Left ventricle myocardium inferior (tissue), 1 donor: ENCODE results near the gene GCNT2. TPM values are rescaled to one million over a fixed set of nuclear protein-coding genes. Genes with fewer than 3 reads are reported as not detected.

Experiments
- DNase-seq: peaks from one replicate; pipeline ENCODE4 v3.0.0-alpha.2; 2020
- H3K27ac ChIP-seq: fragments of 200-600 bp; replicated peaks from 2 replicates; pipeline ENCODE4 v1.8.0; 2021
- H3K27me3 ChIP-seq: fragments of 200-600 bp; 2 replicates; pipeline ENCODE4 v1.8.0; 2021; ENCODE audit warnings: low read depth
- H3K36me3 ChIP-seq: fragments of 200-600 bp; 2 replicates; pipeline ENCODE4 v1.8.0; 2021
- H3K4me1 ChIP-seq: fragments of 200-600 bp; 2 replicates; pipeline ENCODE4 v1.8.0; 2021
- H3K4me3 ChIP-seq: fragments of 200-600 bp; 2 replicates; pipeline ENCODE4 v1.8.0; 2021; ENCODE audit warnings: mild to moderate bottlenecking, moderate library complexity
- H3K9me3 ChIP-seq: fragments of 200-600 bp; replicated peaks from 2 replicates; pipeline ENCODE4 v1.8.0; 2021
- CTCF ChIP-seq: fragments of 200-600 bp; IDR thresholded peaks from 2 replicates; pipeline ENCODE4 v1.8.0; 2021; ENCODE audit warnings: antibody characterized with exemption, mild to moderate bottlenecking, borderline replicate concordance
- intact Hi-C: fragments of 100-400 bp; cut with micrococcal nuclease; formaldehyde crosslinking; loops from one replicate; pipeline ENCODE4 v1.11.0; 2022
- total RNA-seq: library from RNA; stranded (reverse); fragmentation: NEBNext Ultra II Directional; extraction: Animal tissue kit (Norgen Biotek cat#: 25700); gene quantifications from one replicate; pipeline ENCODE4 v1.2.1, GENCODE V29; 2021
- donor health status: DM: no; HTN: yes; CAD: no; lungs with severe emphysema.

GCNT2 gene
- total RNA-seq, 1 donor from 2014 or later, result 49.0 TPM

- no peak for DNase-seq
- Histone ChIP-seq H3K27me3 (peaks cover 16% of the 10 kb centered on the region), H3K36me3 (no peaks in the 10 kb centered on the region), H3K9me3 (no peaks in the 10 kb centered on the region), H3K27ac (peak overlapping the region; percentile 79), H3K4me3 (peak overlapping the region; percentile 65), H3K4me1 (peaks cover 22% of the 10 kb centered on the region)
- intact Hi-C loops, result no loop called here
- no peak for TF ChIP-seq CTCF
These were observed 68.2 kb downstream of the GCNT2 start for GRCh38 chr6:10589429-10589727.

GRCh38 chr6:10589983-10590382, 68.8 kb downstream of the GCNT2 start:
- no peak for TF ChIP-seq CTCF
- Histone ChIP-seq H3K4me3 (no peak overlapping the region), H3K27me3 (peaks cover 16% of the 10 kb centered on the region), H3K9me3 (no peaks in the 10 kb centered on the region), H3K4me1 (peaks cover 18% of the 10 kb centered on the region), H3K27ac (peak overlapping the region; percentile 79), H3K36me3 (no peaks in the 10 kb centered on the region)
- DNase-seq, result no peak
- intact Hi-C loops, result no loop called here

- no peak for DNase-seq
- TF ChIP-seq CTCF, result no peak
- Histone ChIP-seq H3K27ac (peak overlapping the region; percentile 12), H3K4me1 (peaks cover 19% of the 10 kb centered on the region), H3K9me3 (no peaks in the 10 kb centered on the region), H3K36me3 (no peaks in the 10 kb centered on the region), H3K27me3 (peaks cover 7% of the 10 kb centered on the region), H3K4me3 (no peak overlapping the region)
- intact Hi-C loops, result no loop called here
These were observed 70.4 kb downstream of the GCNT2 start for GRCh38 chr6:10591422-10592160.

- Histone ChIP-seq H3K27ac (no peak overlapping the region), H3K4me1 (peaks cover 46% of the 10 kb centered on the region), H3K4me3 (no peak overlapping the region), H3K9me3 (no peaks in the 10 kb centered on the region), H3K36me3 (no peaks in the 10 kb centered on the region), H3K27me3 (no peaks in the 10 kb centered on the region)
- no peak for TF ChIP-seq CTCF
- DNase-seq, result no peak
- intact Hi-C loops, result no loop called here
These were observed 74.8 kb downstream of the GCNT2 start for GRCh38 chr6:10595731-10596664.

- Histone ChIP-seq H3K27me3 (no peaks in the 10 kb centered on the region), H3K9me3 (no peaks in the 10 kb centered on the region), H3K4me1 (peaks cover 40% of the 10 kb centered on the region), H3K27ac (peak overlapping the region; percentile 54), H3K4me3 (no peak overlapping the region), H3K36me3 (no peaks in the 10 kb centered on the region)
- intact Hi-C loops, result no loop called here
- TF ChIP-seq CTCF, result no peak
- DNase-seq, result no peak
These were observed 76.4 kb downstream of the GCNT2 start for GRCh38 chr6:10597499-10598001.
